KMS-11 (cell line): Measurements from ENCODE around the gene GRXCR2.
A peak's percentile ranks its signal among the peaks of the same experiment; 100 is the strongest.

Experiments
- H2AFZ ChIP-seq: fragments of 200-600 bp; sonication (generic); 2 replicates; pipeline ENCODE4 v1.6.1; 2016; ENCODE audit warnings: antibody characterized with exemption, mixed run types, low read depth
- H3K27ac ChIP-seq: fragments of 200-600 bp; sonication (generic); 2 replicates; pipeline ENCODE4 v1.6.1; 2016; ENCODE audit warnings: mild to moderate bottlenecking, mixed run types
- H3K27me3 ChIP-seq: fragments of 200-600 bp; sonication (generic); 2 replicates; pipeline ENCODE4 v1.6.1; 2017; ENCODE audit warnings: mild to moderate bottlenecking, low read depth, mixed run types, moderate library complexity; ENCODE audit not compliant: insufficient read depth
- H3K36me3 ChIP-seq: fragments of 200-600 bp; sonication (generic); 2 replicates; pipeline ENCODE4 v1.6.1; 2017; ENCODE audit warnings: mild to moderate bottlenecking, mixed run types; ENCODE audit not compliant: insufficient read depth
- H3K4me1 ChIP-seq: fragments of 200-600 bp; sonication (generic); 2 replicates; pipeline ENCODE4 v1.6.1; 2016; ENCODE audit warnings: mild to moderate bottlenecking, low read depth, mixed run types; ENCODE audit not compliant: poor library complexity, severe bottlenecking
- H3K4me2 ChIP-seq: fragments of 200-600 bp; sonication (generic); 2 replicates; pipeline ENCODE4 v1.7.0; 2016; ENCODE audit warnings: mild to moderate bottlenecking, mixed run types
- H3K4me3 ChIP-seq: fragments of 200-600 bp; sonication (generic); IDR thresholded peaks from 2 replicates; pipeline ENCODE4 v1.6.1; 2017; ENCODE audit warnings: low read depth, low read length, mixed read lengths; ENCODE audit not compliant: insufficient read depth
- H3K79me2 ChIP-seq: fragments of 200-600 bp; sonication (generic); 2 replicates; pipeline ENCODE4 v1.6.1; 2016; ENCODE audit warnings: low read depth, mixed run types; ENCODE audit not compliant: insufficient read depth
- H3K9ac ChIP-seq: fragments of 200-600 bp; sonication (generic); 2 replicates; pipeline ENCODE4 v1.6.1; 2016; ENCODE audit warnings: mild to moderate bottlenecking, mixed run types
- H4K20me1 ChIP-seq: fragments of 200-600 bp; sonication (generic); 2 replicates; pipeline ENCODE4 v1.6.1; 2016; ENCODE audit warnings: mild to moderate bottlenecking, mixed run types; ENCODE audit not compliant: insufficient read depth
- TF ChIP-seq, protein P1 (sequence below): fragments of 200-600 bp; sonication (generic); conservative IDR thresholded peaks from 2 replicates; pipeline ENCODE4 v1.6.1; 2017; ENCODE audit warnings: low read depth, mild to moderate bottlenecking, antibody characterized with exemption, low read length, moderate library complexity, mixed read lengths

The GRXCR2 gene

DNA sequence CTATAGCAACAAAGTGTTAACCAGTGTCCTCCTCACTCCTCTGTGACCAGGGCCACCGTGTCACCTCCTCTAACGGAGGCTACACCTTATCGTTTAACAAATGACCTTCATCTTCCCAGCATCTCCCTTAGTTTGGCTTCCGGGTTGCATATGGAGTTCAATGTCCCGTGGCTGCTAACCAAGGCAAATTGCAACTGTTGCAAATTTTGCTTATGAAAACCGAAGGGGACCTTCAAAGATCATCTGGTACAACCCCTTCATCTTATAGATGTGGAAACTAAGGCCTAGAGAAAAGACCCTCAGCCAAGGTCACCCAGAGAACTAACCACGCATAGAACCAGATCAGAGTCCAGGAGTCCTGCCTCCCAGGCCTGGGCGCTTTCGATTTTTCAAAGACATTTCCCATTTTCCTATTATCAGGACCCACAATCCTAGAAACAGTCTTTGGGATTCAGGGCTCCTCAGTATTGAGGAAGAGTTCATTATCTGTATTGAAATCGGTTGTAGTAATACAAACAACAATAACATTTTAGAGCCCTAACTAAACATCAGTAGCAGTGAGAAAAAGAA, 39.1 kb downstream of the GRXCR2 start:
- H3K36me3 ChIP-seq, result no peaks in the 10 kb centered on the region
- TF ChIP-seq, protein P1, sequence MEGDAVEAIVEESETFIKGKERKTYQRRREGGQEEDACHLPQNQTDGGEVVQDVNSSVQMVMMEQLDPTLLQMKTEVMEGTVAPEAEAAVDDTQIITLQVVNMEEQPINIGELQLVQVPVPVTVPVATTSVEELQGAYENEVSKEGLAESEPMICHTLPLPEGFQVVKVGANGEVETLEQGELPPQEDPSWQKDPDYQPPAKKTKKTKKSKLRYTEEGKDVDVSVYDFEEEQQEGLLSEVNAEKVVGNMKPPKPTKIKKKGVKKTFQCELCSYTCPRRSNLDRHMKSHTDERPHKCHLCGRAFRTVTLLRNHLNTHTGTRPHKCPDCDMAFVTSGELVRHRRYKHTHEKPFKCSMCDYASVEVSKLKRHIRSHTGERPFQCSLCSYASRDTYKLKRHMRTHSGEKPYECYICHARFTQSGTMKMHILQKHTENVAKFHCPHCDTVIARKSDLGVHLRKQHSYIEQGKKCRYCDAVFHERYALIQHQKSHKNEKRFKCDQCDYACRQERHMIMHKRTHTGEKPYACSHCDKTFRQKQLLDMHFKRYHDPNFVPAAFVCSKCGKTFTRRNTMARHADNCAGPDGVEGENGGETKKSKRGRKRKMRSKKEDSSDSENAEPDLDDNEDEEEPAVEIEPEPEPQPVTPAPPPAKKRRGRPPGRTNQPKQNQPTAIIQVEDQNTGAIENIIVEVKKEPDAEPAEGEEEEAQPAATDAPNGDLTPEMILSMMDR, result no peak
- peaks cover 13% of the 10 kb centered on the region for H3K4me1 ChIP-seq
- no peak overlapping the region for H3K27ac ChIP-seq
- H3K9ac ChIP-seq, result no peak overlapping the region
- H3K79me2 ChIP-seq, result no peaks in the 10 kb centered on the region
- H4K20me1 ChIP-seq, result no peaks in the 10 kb centered on the region
- peak overlapping the region; percentile 58; the same call in 1 of the 2 replicates for H3K4me2 ChIP-seq
- H2AFZ ChIP-seq, result no peak overlapping the region
- H3K27me3 ChIP-seq, result no peaks in the 10 kb centered on the region
- no peak overlapping the region for H3K4me3 ChIP-seq

DNA sequence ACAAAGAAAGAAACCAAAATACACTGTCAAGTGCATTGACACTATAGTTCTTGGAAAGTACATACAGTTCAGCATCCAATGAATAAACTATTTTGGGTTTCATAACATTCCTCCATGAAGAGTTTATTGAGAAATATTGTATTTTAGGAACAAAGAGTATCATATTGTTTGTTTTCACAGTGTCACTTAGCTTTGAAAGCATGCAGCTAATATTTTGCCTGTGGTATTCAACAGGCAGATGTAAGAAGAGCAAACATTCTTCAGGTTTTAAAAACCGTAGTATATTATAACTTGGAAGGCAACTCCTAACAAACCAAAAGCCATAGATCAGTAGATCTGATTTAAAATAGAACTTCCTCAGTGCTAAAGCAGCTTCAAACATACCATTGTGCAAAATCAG, 42.2 kb downstream of the GRXCR2 start:
- Histone ChIP-seq H2AFZ (no peak overlapping the region), H3K4me1 (peaks cover 9% of the 10 kb centered on the region), H3K79me2 (no peaks in the 10 kb centered on the region), H3K4me2 (no peak overlapping the region), H3K4me3 (no peak overlapping the region), H3K27me3 (no peaks in the 10 kb centered on the region), H3K36me3 (no peaks in the 10 kb centered on the region), H4K20me1 (no peaks in the 10 kb centered on the region), H3K27ac (no peak overlapping the region), H3K9ac (no peak overlapping the region)
- TF ChIP-seq, protein P1, result no peak

GRCh38 chr5:145829708-145830361, 43.0 kb downstream of the GRXCR2 start:
- H3K9ac ChIP-seq, result no peak overlapping the region
- H3K4me2 ChIP-seq, result no peak overlapping the region
- H3K4me1 ChIP-seq, result peaks cover 7% of the 10 kb centered on the region
- H3K27me3 ChIP-seq, result no peaks in the 10 kb centered on the region
- no peak overlapping the region for H3K27ac ChIP-seq
- TF ChIP-seq, protein P1, result no peak
- no peak overlapping the region for H3K4me3 ChIP-seq
- no peaks in the 10 kb centered on the region for H3K79me2 ChIP-seq
- no peaks in the 10 kb centered on the region for H4K20me1 ChIP-seq
- no peaks in the 10 kb centered on the region for H3K36me3 ChIP-seq
- no peak overlapping the region for H2AFZ ChIP-seq

GRCh38 chr5:145826895-145827674, 45.7 kb downstream of the GRXCR2 start:
- Histone ChIP-seq H3K4me2 (no peak overlapping the region), H3K27me3 (no peaks in the 10 kb centered on the region), H2AFZ (no peak overlapping the region), H3K79me2 (no peaks in the 10 kb centered on the region), H3K4me1 (peaks cover 3% of the 10 kb centered on the region), H4K20me1 (no peaks in the 10 kb centered on the region), H3K4me3 (no peak overlapping the region), H3K9ac (no peak overlapping the region), H3K27ac (no peak overlapping the region), H3K36me3 (no peaks in the 10 kb centered on the region)
- TF ChIP-seq, protein P1, result no peak
